ENCODE measurements around the gene MEAF6. TPM values are rescaled to one million over a fixed set of nuclear protein-coding genes. Genes with fewer than 3 reads are reported as not detected.

Gene MEAF6
- total and polyA plus RNA-seq, 2 of the 8 experiments (the other 6 are each of a cell fraction or from before 2014, with no cell fraction given) = 23.0 to 38.8 TPM

- TF ChIP-seq ATF2 (IDR thresholded peaks at IDR 0.05; ENCODE audit: low read length) = no peak
- no peak for TF ChIP-seq FOSL1 (IDR thresholded peaks at IDR 0.05; ENCODE audit: insufficient read depth, low read depth, low read length)
- no peak for TF ChIP-seq SP2 (IDR thresholded peaks at IDR 0.05; ENCODE audit: low read length)
- no peak for TF ChIP-seq BRCA1 (IDR thresholded peaks at IDR 0.05; ENCODE audit: low read depth, low read length)
- no peak for TF ChIP-seq KDM1A (IDR thresholded peaks at IDR 0.05; ENCODE audit: borderline replicate concordance, low read length)
Measured at GRCh38 chr1:37544530-37544929, 30.0 kb upstream of the MEAF6 start (continued).
